ENCODE measurements around the gene CYSLTR2. TPM values are rescaled to one million over a fixed set of nuclear protein-coding genes. Genes with fewer than 3 reads are reported as not detected.

CYSLTR2 gene
- total and polyA plus RNA-seq, 2 of the 8 experiments (the other 6 are each of a cell fraction or from before 2014, with no cell fraction given) = not detected

- Histone ChIP-seq H4K5ac (ENCODE audit: insufficient read length, low read depth, low read length) (no peak overlapping the region), H3K18ac (ENCODE audit: extremely low read depth, low read length) (no peak overlapping the region), H3K4me2 (ENCODE audit: insufficient read depth in 1 of 2, low read depth in 2 of 2, low read length in 2 of 2) (no peak overlapping the region; a peak in 1 of 4 replicates), H2BK15ac (ENCODE audit: low read length) (no peak overlapping the region), H2BK12ac (ENCODE audit: low read depth, low read length) (no peak overlapping the region), H2BK120ac (replicated peaks; ENCODE audit: low read depth, low read length) (no peak overlapping the region), H2AK5ac (ENCODE audit: low read depth, low read length) (no peak overlapping the region), H3K23ac (ENCODE audit: insufficient read length) (no peak overlapping the region), H3K27ac (ENCODE audit: low read depth, low read length) (no peak overlapping the region), H2BK5ac (ENCODE audit: low read depth, low read length) (no peak overlapping the region), H3K56ac (replicated peaks; ENCODE audit: insufficient read length, low read depth, low read length) (no peak overlapping the region), H4K8ac (ENCODE audit: extremely low read depth, insufficient read depth, low read length) (no peak overlapping the region), H4K91ac (replicated peaks; ENCODE audit: insufficient read length, low read length) (no peak overlapping the region), H3K79me1 (ENCODE audit: low read depth, low read length) (no peaks in the 10 kb centered on the region), H3K4me1 (replicated peaks in 1 of 4; ENCODE audit: control insufficient read depth in 3 of 4, insufficient read depth in 4 of 4, low read length in 3 of 4) (peaks cover 0 to 4% (median 0%) of the 10 kb centered on the region in 4 experiments; a peak in 1 of 7 replicates), H3K9ac (replicated peaks in 1 of 4; ENCODE audit: extremely low read depth in 1 of 4, low read depth in 3 of 4, low read length in 3 of 4) (no peak overlapping the region), H3K9me3 (ENCODE audit: insufficient read depth in 2 of 2, low read depth in 1 of 2, low read length in 1 of 2) (peaks cover 9 to 15% of the 10 kb centered on the region in 2 experiments; a peak in 3 of 4 replicates), H2BK20ac (ENCODE audit: low read length) (no peak overlapping the region), H3K14ac (ENCODE audit: insufficient read length) (no peak overlapping the region), H3K36me3 (ENCODE audit: control insufficient read depth in 2 of 4, insufficient read depth in 4 of 4, low read length in 3 of 4) (no peaks in the 10 kb centered on the region), H3K4me3 (ENCODE audit: extremely low read depth in 1 of 4, insufficient read depth in 2 of 4, low read depth in 3 of 4, low read length in 4 of 4) (no peak overlapping the region), H3K4ac (replicated peaks; ENCODE audit: insufficient read length, low read depth, low read length) (no peak overlapping the region), H3K79me2 (ENCODE audit: control insufficient read depth in 1 of 2, insufficient read depth in 2 of 2, low read length in 2 of 2) (no peaks in the 10 kb centered on the region), H3K27me3 (replicated peaks in 1 of 4; ENCODE audit: control insufficient read depth in 3 of 4, extremely low read depth in 1 of 4, insufficient read depth in 3 of 4, low read length in 3 of 4) (no peaks in the 10 kb centered on the region), H4K20me1 (replicated peaks in 1 of 2; ENCODE audit: control insufficient read depth in 1 of 2, insufficient read depth in 2 of 2, low read length in 2 of 2) (no peaks in the 10 kb centered on the region), H3K23me2 (ENCODE audit: low read depth, low read length) (no peaks in the 10 kb centered on the region), H2AFZ (ENCODE audit: low read length) (no peak overlapping the region)
- FAIRE-seq (no peak), DNase-seq (ENCODE audit: low read depth in 1 of 2, low spot score in 2 of 2) (no peak)
- ChIA-PET CTCF (ENCODE audit: partially characterized antibody) (no interaction called here), POLR2A (ENCODE audit: partially characterized antibody) (no interaction called here)
- TF ChIP-seq HDAC6 (IDR thresholded peaks at IDR 0.05; ENCODE audit: low read depth, low read length) (no peak), SIRT6 (IDR thresholded peaks at IDR 0.05; ENCODE audit: low read length) (no peak), SIN3A (conservative IDR thresholded peaks at IDR 0.05 in 1 of 2, IDR thresholded peaks at IDR 0.05 in 1 of 2; ENCODE audit: low read depth in 1 of 2, low read length in 2 of 2) (no peak), HDAC2 (IDR thresholded peaks at IDR 0.05; ENCODE audit: borderline replicate concordance in 1 of 2, low read depth in 2 of 2, low read length in 2 of 2) (no peak), CEBPB (IDR thresholded peaks at IDR 0.05; ENCODE audit: low read depth, low read length) (no peak), RBBP5 (IDR thresholded peaks at IDR 0.05; ENCODE audit: borderline replicate concordance, low read depth, low read length) (no peak), BRCA1 (IDR thresholded peaks at IDR 0.05; ENCODE audit: low read depth, low read length) (no peak), POU5F1 (IDR thresholded peaks at IDR 0.05; ENCODE audit: low read depth, low read length) (no peak), CBX5 (IDR thresholded peaks at IDR 0.05; ENCODE audit: low read depth, low read length) (no peak), KDM4A (IDR thresholded peaks at IDR 0.05; ENCODE audit: low read depth, low read length, severe bottlenecking) (no peak)
- 100% methylated on average over 1 of the region's 1 CpG; no CpG with 5 or more reads in 1 of the 2 experiments for WGBS, 2 experiments (ENCODE audit: extremely low coverage in 1 of 2, insufficient coverage in 1 of 2, insufficient read length in 1 of 2, insufficient replicate concordance in 2 of 2, low coverage in 1 of 2, low lambda C conversion rate in 2 of 2, missing lambda C conversion rate in 1 of 2)
These were observed 55.0 kb downstream of the CYSLTR2 start for GRCh38 chr13:48708764-48709163.
